NCI-H1105 (cell line): ENCODE measurements around the gene TBX2.

ENCODE experiments used
- DNase-seq: peaks from one replicate; lab custom pipeline; 2025; lab: John Stamatoyannopoulos, UW

TBX2 gene

DNA sequence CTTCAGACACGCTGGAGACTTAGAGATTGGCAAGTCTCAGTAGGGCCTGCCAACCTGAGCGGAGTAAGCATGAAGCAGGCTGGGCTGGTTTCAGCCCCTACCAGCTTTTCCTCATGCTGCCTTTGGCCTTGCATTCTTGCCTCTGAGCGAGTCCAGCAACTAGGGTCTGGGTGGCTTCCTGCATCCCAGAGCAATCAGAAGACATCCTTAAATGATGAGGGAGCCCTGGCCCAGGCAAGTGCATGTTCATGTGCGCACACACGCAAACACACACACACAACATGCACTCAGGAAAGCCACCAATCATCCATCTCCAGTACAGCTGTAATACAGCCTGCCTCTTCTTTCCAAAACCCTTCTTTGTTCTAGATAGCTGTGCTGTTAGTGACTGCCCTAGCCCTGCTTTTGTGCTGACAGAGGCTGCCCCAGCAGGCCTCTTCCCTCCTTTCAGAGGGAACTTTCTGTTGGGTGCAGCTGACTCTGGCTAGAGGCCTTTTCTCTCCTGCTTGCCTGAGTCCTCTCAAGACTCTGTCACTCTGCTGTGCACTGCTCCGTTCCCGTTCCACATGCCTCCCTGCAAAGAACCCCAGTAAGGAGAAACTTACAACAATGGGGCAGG lies 30.7 kb upstream of the TBX2 start:
- DNase-seq, result no peak

- DNase-seq, result no peak
Measured at GRCh38 chr17:61369751-61370150, 29.9 kb upstream of the TBX2 start.

DNA sequence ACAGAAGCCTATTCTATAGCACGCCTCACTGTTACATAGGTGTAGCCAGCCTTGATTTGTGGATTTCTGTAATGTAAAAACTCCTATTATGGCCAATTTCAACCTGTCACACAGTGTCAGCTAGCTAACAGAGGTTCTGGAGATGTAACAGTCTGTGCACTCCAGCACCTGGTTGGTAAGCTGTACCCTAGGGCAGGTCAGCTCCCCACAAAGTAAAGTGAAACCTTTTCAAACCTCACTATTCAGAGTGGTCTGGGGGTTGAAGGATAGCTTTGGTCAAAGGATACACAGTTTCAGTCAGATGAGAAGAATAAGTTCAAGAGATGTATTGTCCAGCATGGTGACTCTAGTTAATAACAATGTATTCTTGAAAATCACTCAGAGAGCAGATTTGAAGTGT lies 28.5 kb upstream of the TBX2 start:
- no peak for DNase-seq

DNA sequence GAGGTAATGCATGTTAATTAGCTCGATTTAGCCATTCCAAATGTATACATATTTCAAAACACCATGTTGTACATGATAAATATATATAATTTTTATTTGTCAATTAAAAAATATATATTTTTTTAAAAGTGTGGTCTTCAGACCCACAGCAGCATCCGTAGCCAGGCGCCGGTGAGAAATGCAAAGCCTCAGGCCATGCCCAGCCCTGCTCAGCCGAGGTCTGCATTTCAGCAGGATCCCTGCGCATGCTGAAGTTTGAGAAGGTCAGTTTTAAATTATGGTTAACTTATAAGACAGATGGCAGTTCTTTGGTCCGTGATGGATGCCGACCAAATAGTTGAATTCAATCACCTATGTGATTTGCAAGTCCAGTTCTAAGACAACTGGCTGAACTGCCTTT lies 28.0 kb upstream of the TBX2 start:
- DNase-seq, result no peak

GRCh38 chr17:61372436-61372835 lies 27.2 kb upstream of the TBX2 start:
- DNase-seq, result no peak

- DNase-seq, result no peak
Measured at GRCh38 chr17:61376931-61377838, 22.5 kb upstream of the TBX2 start.

DNA sequence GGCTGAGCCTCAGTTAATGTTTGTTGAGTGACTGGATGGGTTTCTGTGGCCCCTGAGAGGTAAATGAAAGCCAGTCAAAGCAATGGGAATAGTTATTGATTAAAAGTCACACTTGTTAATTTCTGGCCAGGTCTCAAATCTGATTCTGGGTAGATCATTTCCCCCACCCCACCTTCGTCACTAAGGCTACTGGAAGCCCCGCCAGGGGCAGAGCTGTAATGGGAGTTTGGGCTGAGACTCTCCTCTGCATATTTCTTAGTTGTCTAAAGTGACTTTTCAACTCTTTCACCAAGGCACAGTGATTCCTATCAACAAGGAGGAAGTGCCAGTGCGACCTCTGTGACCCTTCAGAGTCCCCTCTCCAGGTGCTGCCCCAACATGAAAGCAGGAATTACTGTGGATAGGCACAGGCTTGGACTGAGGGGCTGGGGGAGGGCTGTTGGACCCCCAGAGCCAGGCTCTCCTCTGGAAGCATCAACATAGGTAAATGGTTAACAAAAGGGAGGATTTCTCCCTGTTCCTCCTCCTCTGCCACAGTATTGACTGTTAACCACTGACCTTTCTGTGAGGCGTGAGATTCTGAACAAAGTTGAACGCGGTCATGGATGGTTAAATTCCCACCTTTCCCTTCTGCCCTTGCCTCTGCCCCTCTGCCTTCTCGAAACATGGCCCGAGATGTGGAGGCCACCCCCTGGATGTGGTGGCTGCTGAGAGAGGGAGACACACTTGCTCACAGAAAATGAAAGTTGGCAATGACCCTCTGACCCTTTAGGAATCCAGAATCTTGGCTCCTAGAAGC lies 20.8 kb upstream of the TBX2 start:
- no peak for DNase-seq

DNA sequence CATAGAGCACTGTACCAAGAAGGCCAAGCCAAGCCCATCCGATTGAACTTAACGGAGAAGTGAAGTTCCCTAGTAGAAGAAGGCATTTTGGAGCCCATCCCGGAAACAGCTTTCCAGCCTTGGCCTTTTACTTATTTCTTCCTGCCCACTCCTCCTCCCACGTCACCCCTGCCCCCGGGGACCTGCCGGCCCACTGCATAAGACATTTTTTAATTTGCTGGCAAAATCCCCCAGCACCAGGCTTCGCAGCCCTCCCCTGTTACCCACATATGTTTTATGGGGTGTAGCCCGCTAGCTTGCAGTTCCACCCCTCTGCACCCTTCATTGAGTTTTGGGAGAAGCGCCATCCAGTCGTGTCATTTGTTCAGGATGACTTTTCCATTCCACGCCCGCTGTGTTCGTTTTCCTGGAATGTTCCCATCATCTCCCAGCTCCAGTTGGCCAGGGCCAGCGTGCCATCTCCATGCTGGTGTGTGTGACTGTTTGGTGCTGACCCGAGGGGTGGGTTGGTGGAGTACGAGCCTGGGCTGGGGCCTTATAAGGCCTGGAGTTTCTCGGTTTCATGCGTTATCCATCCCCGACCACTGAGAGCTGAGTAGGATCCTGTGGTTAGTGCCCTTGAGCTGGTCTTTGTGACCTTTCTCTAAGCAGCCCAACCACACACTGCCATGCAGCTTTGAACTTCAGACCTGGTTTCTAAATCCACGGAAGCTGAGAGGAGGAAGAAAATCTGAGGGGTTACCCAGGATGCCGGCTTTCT lies 20.0 kb upstream of the TBX2 start:
- no peak for DNase-seq

- no peak for DNase-seq
Measured at GRCh38 chr17:61380217-61380835, 19.3 kb upstream of the TBX2 start.

- DNase-seq, result no peak
Measured at GRCh38 chr17:61380836-61381525, 18.7 kb upstream of the TBX2 start.

GRCh38 chr17:61381537-61381936 lies 18.1 kb upstream of the TBX2 start:
- no peak for DNase-seq

GRCh38 chr17:61382796-61383688 lies 16.6 kb upstream of the TBX2 start:
- no peak for DNase-seq

DNA sequence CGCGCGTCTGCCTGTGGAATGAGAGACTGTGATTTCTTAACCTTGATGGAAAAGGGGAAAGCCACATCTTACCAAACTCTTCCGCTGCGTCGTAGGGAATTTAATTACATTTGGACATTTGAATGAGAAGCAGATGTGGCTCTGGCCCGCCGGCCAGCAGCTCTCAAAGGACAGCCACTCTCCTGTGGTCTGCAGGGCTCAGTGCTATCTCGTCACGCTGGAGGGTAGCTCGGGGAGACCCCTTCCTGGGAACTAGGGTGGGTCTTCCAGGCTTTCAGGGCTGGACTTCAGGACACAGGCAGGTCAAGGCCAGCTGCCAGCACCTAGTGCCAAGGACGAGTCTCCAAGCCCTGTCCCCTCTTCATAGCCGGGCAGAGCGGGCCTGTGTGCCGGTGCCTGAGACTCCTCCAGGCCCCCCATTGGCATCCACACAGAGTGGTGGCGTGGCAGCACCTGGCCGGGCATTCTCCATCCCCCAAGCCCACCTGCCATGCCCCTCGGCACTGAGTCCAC lies 15.9 kb upstream of the TBX2 start:
- no peak for DNase-seq

DNA sequence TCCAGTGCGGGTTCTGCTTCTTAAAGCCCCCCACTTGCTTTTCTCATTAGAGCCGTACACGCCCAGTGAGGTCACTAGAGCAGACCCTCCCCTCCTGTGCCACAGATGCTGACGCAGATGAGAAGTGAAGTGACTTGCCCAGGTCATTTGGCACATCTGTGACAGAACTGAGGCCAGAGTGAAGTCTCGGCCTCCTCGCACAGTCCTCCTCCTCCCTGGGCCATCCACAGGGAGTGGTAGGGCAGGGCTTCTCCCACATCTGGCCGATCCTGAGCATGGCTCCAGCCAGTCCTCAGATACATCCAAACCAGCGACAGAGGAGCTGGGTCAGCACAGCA lies 15.3 kb upstream of the TBX2 start:
- DNase-seq, result no peak

GRCh38 chr17:61384692-61385576 lies 14.7 kb upstream of the TBX2 start:
- DNase-seq, result no peak

DNA sequence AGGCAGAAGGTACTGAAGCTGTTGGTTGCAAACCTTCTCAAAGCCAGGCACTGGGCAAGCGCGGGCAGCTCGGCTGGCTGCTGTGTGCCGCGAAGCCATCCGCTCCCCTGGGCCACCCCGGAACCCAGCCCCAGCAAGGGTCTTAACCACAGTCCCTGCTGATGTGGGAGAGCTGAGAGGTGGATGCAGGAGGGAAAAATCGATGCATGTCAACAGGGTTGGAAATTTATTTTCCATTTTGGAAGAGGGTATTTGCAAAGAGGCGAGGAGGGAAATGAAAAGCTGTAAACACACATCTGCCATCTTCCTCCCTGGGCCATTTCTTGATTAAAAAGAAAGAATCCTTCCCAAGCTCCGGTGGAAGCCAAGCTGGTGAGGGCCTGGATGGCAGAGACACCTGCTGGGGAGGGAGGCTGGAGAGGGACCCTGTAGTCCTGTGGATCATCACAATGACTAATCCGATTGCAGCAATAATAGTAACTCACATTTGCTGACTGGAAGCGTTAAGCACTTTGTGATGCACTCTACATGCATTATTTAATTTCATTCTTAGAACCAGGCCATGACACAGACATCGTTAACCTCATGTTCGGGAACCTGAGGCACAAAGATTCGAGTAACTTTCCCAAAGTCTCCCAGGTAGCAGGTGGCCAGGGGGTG lies 13.9 kb upstream of the TBX2 start:
- no peak for DNase-seq

DNA sequence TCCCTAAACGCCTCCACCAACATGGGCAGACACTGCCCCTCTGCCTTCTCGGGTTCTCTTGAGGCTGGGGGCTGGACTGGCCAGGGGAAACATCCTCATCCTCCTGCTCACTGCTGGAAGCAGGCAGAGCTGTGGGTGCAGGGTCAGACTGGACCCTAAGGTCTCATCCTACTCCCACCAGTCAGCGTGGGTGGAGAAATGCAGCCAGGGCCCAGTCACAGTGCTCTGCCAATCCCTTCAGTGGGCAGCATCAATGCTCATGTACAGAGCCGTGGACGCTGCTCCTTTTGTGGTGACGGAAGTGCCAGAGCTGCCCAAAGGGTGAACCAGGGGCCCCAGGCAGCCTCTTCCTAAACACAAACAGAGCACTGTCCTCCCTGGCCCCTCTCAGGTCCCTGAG lies 13.4 kb upstream of the TBX2 start:
- DNase-seq, result no peak

GRCh38 chr17:61387011-61387410 lies 12.6 kb upstream of the TBX2 start:
- DNase-seq, result no peak
